ENCODE results near the gene PTPRJ.

GRCh38 chr11:48044577-48044976 lies 64.2 kb downstream of the PTPRJ start:
- TF ChIP-seq ARNT (IDR thresholded peaks at IDR 0.05) (no peak), SUZ12 (IDR thresholded peaks at IDR 0.05) (no peak), FOXM1 (IDR thresholded peaks at IDR 0.05; ENCODE audit: borderline replicate concordance) (no peak), FOXK2 (IDR thresholded peaks at IDR 0.05) (no peak), ZNF384 (IDR thresholded peaks at IDR 0.05) (no peak), SP1 (IDR thresholded peaks at IDR 0.05) (no peak), LEF1 (IDR thresholded peaks at IDR 0.05; ENCODE audit: borderline replicate concordance) (no peak)

All from HEK293T (cell line).